Hypothalamus (tissue), 51 donors: ENCODE data around the gene ACBD6.

ENCODE experiments used
- DNase-seq, 51 donors: peaks; one replicate each; lab custom pipeline; 2025; lab: John Stamatoyannopoulos, UW

Gene ACBD6

DNA sequence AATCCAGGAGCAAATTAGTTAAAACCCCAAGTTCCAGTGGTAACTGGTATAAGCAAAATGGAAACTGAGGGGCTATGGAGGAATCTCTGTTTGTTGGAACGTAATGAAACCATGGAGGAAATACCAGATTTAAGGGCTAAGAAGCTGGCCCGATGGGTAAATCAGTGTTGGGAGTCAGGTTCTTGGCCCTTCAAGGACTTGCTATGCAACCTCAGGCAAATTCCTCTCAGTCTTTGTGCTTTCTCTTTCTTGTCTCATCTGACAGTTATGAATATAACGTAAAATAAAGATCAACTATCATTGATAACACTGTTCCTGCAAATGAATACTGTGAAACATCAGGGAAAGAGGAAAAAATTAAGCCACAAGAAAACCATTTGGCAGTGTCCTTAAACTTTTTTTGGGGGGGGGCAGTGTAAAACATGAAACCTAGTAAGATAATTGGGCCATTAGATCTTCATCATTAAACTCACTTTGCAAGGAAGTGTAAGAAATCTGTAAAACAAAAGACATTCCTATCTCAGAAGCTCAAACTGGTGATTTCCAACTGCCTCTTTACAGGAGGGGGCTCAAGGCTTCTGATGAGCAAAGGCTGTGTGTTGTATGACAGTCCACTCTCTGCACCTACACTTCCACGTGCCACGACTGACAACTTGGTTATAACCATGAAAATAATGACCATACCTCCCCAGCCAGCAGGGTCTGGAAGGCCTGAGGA, 224.7 kb downstream of the ACBD6 start:
- DNase-seq, result no peak

DNA sequence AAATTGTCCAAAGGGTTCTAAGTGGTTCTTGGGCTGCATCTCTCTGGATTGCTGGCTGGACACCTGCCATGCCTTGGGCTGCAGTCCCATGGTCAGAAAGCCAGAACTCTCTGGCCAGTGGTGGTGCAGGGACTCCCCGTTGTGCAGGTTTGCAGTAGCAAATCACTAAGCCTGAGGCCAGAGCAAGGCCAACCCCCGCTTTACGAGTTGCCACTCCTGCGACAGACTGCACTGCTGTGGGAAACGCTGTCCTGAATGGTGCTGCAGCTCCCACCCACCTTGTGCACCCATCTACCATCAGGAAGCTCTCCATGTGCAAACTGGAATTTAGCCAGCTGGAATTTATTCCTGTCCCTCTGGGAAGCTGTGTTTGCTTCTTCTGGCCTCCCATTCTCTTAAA, 226.7 kb downstream of the ACBD6 start:
- DNase-seq, result no peak

DNA sequence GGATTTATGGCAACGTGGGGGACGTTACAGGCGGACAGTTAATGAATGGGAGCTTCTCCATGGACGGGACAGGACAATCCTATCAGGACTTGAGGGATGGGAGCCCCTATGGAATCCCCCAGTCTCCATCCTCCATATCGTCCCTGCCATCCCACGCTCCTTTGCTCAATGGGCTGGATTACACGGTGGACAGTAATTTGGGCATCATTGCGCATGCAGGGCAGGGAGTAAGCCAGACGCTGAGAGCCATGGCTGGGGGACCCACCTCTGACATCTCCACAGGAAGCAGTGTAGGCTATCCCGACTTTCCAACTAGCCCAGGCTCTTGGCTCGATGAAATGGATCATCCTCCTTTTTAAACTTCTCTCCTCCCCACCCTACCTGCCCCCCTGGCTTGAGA, 228.2 kb downstream of the ACBD6 start:
- DNase-seq, result no peak

DNA sequence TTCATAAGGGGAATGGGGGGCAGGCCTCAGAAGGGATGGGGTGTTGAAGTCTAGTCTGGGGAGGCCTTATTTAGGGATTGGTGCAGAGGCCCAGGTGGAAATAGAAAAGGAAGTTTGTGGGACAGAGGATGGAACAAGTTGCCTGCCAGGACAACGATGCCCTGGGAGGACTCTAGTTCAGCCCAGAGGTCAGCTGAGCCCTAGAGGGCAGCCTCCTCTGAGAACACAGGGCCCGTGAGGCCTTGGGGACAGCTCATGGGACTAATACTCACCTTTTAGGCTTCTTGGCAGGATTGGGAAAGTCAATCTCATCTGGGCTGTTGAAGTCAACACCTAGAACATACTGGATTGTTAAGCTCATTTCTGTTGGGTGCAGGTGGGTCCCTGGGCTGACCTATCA, 229.3 kb downstream of the ACBD6 start:
- no peak for DNase-seq

DNA sequence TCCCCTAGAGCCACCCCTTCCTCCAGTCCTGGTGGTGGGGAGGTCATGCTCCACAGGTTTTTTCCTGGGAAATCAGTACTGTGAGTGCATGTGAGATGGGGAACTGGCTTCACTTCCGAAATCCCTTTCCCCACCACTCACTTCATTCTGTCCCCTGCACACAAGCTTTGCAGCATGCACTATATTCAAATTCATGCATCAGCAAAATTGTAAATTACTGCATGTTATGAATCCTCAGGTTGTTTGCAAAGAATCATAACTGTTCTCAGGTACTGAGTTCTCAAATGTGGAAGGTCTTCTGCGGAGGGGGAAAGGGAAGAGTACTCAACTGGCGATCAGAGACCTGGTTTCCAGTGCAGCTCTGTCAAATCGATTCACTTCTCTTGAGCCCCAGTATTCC, 230.0 kb downstream of the ACBD6 start:
- DNase-seq, result no peak

DNA sequence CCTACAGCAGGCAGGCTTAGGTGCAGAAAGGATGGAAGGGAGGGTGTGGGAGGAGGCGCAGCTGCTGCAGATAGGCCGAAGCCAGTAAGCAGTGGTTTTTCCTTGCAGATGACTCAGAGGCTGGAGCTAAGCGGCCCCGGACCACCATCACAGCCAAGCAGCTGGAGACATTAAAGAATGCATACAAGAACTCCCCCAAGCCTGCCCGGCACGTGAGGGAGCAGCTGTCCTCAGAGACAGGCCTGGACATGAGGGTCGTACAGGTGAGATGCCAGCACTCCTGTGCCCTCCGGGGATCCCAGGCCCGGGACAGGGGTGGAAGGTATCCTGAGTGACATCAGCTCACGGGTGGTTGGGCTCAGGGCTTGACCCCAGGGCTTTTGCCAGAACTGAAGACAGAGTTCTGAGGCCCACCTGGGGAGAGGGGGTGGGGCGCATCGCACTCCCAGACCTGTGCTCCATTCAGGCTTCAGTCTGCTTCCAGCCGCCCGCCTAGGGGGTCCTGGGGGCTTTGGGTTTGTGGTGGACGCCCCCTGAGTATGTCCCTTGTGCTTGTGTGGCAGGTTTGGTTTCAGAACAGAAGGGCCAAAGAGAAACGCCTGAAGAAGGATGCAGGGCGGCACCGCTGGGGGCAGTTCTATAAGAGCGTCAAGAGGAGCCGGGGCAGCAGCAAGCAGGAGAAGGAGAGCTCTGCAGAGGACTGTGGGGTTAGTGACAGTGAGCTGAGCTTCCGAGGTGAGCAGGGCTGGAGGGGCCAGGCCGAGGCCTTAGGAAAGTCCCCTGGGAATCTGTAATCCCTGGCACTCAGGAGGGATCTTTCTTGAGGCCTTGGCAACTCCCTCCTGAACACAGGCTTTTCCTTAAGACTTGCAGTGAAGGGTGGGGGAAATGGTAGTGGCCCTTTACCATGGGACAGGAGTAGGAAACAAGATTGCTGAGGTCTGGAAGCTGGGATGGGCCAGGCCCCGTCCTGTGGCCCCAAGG, 230.8 kb downstream of the ACBD6 start:
- DNase-seq, result no peak

DNA sequence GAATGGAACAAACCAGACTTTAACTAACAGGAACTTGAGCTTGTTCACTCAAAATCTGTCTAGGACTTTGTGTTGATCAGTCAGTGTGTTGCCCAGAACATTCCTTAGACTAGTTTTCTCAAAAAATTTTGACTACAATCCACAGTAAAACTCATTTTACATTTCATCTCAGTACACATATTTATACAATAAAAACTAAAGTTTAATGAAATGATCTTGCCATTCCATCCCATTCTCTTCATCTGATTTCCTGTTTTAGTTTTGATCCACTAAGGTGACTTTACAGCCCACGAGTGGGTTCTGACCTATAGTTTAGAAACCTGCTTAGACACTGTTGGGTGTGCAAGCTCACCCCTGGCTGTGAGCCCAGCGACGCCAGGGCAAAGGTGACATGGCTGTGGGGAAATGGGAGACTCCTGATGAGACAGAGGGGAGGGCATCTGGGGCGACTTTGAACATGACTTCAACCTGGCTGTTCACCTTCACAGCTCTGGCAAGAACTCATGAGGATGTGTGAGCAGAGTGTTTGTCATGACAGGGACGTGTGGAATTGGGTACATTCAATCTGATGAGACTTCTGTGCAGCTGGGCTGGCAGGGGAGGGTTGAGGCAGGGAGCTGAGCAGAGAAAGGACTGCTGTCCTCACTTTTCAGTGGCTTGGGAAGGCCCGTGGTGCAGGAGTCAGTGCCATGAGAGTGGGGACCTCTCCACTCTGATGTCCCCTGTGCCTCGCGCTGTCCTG, 231.7 kb downstream of the ACBD6 start:
- DNase-seq, result no peak

DNA sequence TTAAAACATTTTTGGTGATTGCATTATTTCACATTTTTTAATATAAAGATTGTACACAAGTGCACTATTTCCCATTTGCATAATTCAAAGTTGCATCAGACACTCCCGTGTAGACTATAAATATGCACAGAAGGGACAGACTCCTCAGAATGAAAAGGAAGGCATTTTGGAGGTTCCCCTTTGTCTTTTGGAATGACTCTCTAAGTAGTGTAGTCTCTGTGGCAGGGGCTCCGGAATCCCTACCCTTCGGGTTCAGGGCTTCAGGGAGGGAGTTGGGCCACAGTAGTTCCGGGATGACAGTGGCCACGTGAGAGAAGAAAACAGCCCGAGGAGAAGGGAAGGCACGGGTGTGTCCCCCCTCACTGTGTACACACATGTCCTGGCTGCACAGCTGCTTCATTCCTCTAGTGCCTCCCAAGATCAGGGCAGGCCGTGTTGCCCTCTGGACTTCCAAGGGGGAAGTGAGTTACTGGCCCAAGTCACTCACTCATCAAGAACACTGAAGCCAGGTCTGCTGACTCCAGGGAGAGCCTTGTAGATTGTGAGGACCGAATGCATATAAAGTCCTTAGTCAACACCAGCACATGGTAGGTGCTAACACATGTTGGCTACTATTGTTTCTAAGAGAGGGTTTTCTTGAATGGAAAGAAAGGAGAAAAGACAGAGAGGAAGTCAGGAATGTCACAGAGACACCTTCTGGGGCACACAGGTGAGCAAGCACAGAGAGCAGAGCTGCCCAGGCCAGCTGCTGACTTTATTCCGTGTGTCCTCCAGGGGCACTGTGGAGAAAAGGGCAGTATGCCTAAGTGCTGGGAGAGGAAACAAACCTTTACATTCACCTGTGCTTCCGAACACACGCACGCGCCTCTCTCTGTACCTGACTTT, 232.5 kb downstream of the ACBD6 start:
- DNase-seq, result no peak

DNA sequence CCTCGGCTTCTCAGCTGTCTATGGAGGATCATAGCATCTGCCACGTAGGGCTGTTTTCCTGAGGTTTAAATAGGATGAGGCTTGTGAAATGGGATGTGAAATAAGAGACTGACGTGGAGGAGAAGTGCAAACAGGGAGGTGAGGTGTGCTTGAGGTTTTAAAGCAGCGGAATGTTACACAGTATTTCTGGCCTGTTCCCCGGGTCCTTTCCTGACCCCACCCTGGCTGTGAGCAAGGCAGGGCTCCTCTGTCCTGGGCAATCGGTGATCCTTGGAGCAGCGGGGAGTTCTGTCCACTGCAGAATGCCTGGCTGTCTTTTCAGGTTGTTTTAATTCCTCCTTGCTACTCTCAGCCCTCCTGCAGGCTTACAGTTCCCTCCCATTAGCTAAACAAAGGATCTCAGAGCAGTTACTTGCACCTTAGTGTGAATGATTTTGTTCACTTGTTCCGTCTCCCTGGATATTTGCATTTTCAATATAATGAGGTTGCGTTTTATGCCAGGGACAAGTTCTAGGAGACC, 233.8 kb downstream of the ACBD6 start:
- no peak for DNase-seq

DNA sequence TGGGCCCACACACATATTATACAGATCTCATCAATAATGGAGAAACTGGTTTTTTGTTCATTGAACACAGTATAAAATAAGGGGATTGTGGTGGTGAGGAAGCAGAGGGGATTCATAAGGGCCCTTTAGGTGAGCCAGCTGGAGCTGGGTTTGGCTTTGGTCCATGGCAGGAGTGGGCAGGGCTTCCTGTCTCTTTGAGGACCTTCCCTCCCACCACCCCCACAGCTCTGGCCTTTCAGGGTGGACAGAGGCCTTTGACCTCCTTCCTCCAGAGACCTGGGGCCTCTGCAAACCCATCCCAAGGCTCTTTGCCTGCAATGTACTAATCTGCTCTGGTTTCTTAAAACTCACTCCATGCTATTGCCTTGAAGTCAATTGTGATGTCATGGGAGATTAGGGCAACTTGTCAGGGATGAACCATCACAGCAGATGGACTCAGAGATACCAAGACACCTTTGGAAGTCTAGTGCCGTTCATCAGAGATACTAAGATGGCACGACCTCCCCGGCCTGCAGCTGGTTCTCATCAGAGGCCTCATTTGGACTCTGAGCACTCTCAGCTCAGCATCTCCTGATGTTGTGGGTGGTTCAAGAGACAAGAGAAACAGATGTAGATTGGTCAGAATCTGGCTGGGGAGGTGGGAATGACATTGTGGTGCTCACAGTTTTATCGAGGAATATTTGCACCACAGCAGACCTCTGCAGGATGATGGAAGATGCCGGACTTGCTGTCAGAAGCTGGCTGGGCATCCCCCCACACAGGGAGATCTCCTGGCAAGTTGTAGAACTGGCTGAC, 234.4 kb downstream of the ACBD6 start:
- no peak for DNase-seq

DNA sequence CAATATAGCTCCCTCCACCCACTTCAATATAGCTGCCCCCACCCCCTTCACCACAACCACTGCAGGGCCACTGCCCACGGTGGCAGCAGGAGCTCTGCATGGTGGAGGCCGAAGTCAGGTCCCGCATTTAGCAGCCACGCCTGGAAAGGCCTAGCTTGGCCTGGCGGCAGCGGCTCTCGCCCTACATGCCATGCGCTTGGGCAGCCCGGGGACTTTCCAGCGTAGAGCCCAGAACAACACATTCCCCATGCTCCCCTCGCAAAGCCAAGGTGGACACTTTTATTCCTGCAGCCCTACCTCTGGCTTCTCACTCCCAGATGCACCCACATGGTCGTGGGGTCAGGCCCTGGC, 235.2 kb downstream of the ACBD6 start:
- no peak for DNase-seq

DNA sequence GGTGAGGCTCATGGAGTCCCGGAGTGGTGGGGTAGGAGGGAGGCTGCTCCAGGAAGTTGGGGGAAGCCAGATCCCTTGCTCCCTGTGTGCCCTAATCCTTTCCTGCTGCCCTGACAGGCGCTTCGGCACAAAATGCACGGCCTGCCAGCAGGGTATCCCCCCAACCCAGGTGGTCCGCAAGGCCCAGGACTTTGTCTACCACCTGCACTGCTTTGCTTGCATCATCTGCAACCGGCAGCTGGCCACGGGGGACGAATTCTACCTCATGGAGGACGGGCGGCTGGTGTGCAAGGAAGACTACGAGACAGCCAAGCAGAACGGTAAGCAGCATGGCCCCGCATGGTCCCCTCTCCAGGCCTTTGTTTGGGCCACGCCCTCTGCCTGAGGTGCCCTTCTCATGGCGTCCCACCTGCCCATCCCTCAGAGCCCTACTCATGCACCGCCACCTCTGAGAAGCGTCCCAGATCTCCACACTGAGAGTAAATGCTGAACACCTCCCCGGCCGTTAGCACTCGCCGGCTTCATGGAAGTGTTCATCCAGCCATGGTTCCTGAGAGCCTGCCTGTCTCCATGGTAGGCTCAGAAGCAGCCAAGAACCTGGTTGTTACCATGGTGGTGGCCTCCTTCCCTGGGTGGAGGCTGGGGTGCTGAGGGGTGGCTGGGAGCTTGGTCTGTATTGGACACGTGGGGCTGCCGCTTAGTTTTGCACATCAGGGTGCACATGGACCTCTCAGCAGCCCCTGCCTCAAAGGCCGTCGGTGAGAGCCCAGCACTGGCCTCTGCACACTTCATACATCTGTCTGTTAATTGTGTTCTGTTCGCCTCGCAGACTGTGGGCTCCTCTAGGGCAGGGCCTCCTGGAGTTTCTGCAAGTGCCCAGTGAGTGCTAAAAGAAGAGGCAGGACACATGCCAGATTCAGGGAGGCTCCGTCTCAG, 235.8 kb downstream of the ACBD6 start:
- no peak for DNase-seq

DNA sequence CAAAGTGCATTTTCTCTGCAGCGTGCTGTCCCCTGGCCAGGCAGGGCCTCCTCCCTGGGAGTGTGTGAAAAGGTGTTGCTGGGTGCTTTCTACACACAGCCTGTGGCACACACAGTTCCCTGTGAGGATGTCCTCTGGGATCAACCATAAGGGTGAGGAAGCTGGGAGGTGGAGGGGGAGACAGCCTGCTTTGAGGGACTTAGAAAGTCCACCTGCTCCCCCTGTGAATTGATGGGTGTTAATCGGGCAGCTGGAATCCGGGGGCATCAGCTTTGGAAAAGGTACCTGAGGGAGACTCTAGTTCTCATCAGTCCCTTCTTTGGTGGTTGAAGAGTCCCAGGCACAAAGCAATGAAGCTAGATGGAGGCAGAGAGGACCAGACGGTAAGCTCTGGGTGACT, 236.5 kb downstream of the ACBD6 start:
- no peak for DNase-seq

DNA sequence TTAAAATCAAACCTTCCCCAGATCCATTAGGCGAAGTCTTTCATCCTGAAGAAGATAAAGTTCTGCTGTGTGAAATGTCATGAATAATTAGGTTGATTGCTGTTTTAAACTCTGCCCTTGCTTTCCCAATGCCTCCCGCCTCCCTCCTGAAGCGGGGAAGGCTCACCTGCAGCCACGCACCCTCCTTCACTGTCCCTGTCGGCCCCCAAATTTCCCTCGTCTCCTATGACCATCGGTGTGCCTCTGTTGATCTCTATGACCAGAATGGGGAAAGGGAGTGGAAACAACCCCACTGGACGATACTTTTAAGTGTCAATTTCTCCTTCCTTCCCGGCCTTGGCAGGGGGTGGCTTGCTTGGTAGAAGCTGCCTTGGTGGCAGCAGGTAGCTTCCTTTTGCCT, 237.2 kb downstream of the ACBD6 start:
- no peak for DNase-seq

DNA sequence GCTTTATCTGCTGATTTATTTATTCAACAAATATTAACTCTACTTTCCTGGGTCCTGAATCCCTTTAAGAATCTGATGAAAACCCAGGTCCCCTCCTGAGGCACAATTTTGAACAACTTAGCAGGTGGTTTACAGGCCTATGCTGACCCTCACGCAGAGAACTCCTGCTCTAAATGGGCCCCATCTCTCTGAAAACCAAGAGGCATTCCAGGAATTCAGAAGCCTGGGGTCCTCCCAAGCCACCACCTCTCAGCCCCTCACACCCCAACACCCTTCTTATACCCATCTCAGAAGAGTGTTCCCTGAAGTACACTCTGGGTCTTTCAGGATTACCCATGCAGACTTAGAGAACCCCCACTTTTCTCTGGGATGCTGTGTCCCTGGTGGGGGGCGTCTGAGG, 237.8 kb downstream of the ACBD6 start:
- no peak for DNase-seq

DNA sequence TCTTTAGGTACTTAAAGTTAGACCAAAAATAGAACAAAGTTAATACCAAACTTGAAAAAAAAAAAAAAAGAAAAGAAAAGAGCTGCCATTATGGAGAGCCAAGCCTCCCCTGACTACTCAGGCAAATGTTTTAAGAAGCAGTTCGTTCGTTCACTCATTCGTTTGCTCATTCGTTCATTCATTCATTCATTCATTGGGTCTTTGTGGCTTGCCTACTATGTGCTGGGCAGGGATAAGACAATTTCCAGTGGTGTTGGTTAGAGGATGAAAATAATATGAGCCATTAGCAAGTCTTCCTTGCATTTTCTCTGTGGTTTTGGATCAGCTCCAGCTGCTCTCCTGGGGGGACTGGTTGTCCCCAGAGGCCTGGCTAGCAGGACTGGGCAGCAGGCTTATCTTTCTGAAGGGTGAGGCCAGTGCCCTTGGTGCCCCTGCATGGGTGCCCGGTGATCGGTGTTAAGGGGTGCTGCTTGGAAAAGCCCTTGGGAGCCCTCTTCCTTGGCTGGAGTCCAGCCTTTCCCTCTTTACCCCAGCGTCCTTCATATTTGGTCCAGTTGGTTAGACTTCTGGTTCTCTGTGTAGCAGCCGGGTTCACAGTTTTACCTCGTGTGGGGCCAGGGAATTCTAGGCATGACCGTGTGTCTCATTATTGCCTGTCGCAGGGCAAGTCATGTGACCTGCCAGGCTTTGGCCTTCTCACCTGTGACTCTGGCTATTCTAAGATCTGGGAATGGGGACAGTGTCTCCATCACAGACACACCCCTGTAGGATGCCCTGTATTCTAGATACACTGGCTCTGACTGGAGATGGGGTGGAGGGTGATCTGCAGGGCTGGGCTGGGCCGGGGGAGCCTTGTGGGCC, 239.5 kb downstream of the ACBD6 start:
- no peak for DNase-seq

DNA sequence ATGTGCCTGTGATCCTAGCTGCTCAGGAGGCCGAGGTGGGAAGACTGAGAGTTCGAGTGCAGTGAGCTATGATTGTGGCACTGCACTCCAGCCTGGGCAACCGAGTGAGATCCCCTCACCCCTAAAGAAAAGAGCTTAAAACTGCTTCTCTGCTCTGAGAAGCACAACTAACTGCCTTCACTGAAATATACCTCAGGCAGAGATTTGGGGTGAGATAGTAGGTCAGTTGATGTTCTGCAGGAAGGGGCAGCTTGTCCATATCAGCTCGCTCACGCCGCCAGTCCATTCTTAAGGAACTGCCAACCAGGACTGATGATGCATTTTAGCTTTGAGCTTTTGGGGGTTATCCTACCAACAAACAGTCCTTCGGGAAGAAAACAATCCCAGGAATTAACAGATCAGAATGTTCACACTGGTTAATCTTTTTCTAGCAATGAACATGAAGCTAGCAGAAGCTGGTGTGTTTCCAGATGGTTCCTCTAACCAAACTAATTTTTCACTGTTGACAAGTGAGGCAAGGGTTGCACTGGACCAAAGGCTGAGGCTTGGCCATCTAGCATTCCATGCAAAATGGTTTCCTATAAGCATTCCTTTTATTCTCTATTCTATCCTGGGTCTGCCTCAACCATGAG, 240.7 kb downstream of the ACBD6 start:
- DNase-seq, result no peak
